H1 (cell line): ENCODE data around the gene ST6GALNAC3. TPM values are rescaled to one million over a fixed set of nuclear protein-coding genes. Genes with fewer than 3 reads are reported as not detected.

Source experiments
- CTCF ChIA-PET: fragments of 300-600 bp; sonication (Branson Sonifier 250); formaldehyde crosslinking; loops from one replicate; lab custom pipeline; 2021; ENCODE audit not compliant: partially characterized antibody; lab: Charles Lee
- POLR2A ChIA-PET: fragments of 300-600 bp; sonication (Branson Sonifier 250); formaldehyde crosslinking; loops from one replicate; lab custom pipeline; 2021; ENCODE audit warnings: inconsistent platforms; ENCODE audit not compliant: partially characterized antibody; lab: Charles Lee
- DNase-seq, 2 experiments: peaks; one replicate each; pipeline versions ENCODE4 v3.0.0 to v3.0.0-alpha.2; 2010 to 2022; ENCODE audit warnings: low spot score in 2 of 2, low read depth in 1 of 2, mixed read lengths in 1 of 2
- FAIRE-seq: peaks from 2 replicates; lab custom pipeline; 2011; peaks lifted over from hg19 to GRCh38; lab: Jason Lieb, UNC
- H2AFZ ChIP-seq: 2 replicates; pipeline ENCODE4 v1.8.1; 2012; ENCODE audit warnings: low read length, inconsistent platforms
- H2AK5ac ChIP-seq: 2 replicates; pipeline ENCODE4 v1.6.1; 2013; ENCODE audit warnings: low read depth, low read length
- H2BK120ac ChIP-seq: replicated peaks from 2 replicates; pipeline ENCODE3; 2013; ENCODE audit warnings: low read depth, low read length, inconsistent platforms
- H2BK12ac ChIP-seq: 2 replicates; pipeline ENCODE4 v1.6.1; 2013; ENCODE audit warnings: low read depth, low read length
- H2BK15ac ChIP-seq: 2 replicates; pipeline ENCODE4 v1.6.1; 2013; ENCODE audit warnings: low read length
- H2BK20ac ChIP-seq: 2 replicates; pipeline ENCODE4 v1.6.1; 2013; ENCODE audit warnings: low read length
- H2BK5ac ChIP-seq: 2 replicates; pipeline ENCODE4 v1.6.1; 2013; ENCODE audit warnings: low read depth, low read length
- H3K14ac ChIP-seq: 2 replicates; pipeline ENCODE4 v1.6.1; 2013; ENCODE audit warnings: inconsistent platforms; ENCODE audit not compliant: insufficient read length
- H3K18ac ChIP-seq: 2 replicates; pipeline ENCODE4 v1.6.1; 2013; ENCODE audit warnings: low read length; ENCODE audit errors: extremely low read depth
- H3K23ac ChIP-seq: 2 replicates; pipeline ENCODE4 v1.6.1; 2013; ENCODE audit warnings: inconsistent platforms; ENCODE audit not compliant: insufficient read length
- H3K23me2 ChIP-seq: 2 replicates; pipeline ENCODE4 v1.6.1; 2013; ENCODE audit warnings: low read depth, low read length
- H3K27ac ChIP-seq: 2 replicates; pipeline ENCODE4 v1.6.1; 2011; ENCODE audit warnings: low read depth, low read length, inconsistent platforms
- H3K27me3 ChIP-seq, 4 experiments: replicated peaks in 1 of 4; 1 replicate in 1 of 4; 2 replicates in 3 of 4; pipeline versions ENCODE4 v1.6.1 to v1.8.1; 2011 to 2013; ENCODE audit warnings: low read length in 3 of 4, mild to moderate bottlenecking in 3 of 4, inconsistent platforms in 2 of 4, mixed read lengths in 2 of 4, moderate library complexity in 1 of 4; ENCODE audit not compliant: control insufficient read depth in 3 of 4, insufficient read depth in 3 of 4; ENCODE audit errors: extremely low read depth in 1 of 4
- H3K36me3 ChIP-seq, 4 experiments: 2 replicates each; pipeline versions ENCODE4 v1.6.1 to v1.8.1; 2011 to 2013; ENCODE audit warnings: mild to moderate bottlenecking in 4 of 4, low read length in 3 of 4, moderate library complexity in 2 of 4, control low read depth in 1 of 4, inconsistent platforms in 1 of 4; ENCODE audit not compliant: insufficient read depth in 4 of 4, control insufficient read depth in 2 of 4
- H3K4ac ChIP-seq: replicated peaks from 2 replicates; pipeline ENCODE3; 2013; ENCODE audit warnings: low read length, low read depth, mixed read lengths, inconsistent platforms; ENCODE audit not compliant: insufficient read length
- H3K4me1 ChIP-seq, 4 experiments: replicated peaks in 1 of 4; 1 replicate in 1 of 4; 2 replicates in 3 of 4; pipeline versions ENCODE4 v1.6.1 to v1.8.1; 2011 to 2013; ENCODE audit warnings: low read length in 3 of 4, inconsistent platforms in 2 of 4, mixed read lengths in 1 of 4; ENCODE audit not compliant: insufficient read depth in 4 of 4, control insufficient read depth in 3 of 4
- H3K4me2 ChIP-seq, 2 experiments: 2 replicates each; pipeline versions ENCODE4 v1.6.1 to v1.8.1; 2011 to 2013; ENCODE audit warnings: low read depth in 2 of 2, low read length in 2 of 2, control low read depth in 1 of 2, inconsistent platforms in 1 of 2, mild to moderate bottlenecking in 1 of 2; ENCODE audit not compliant: insufficient read depth in 1 of 2
- H3K4me3 ChIP-seq, 4 experiments: fragments of 200-600, 300-600 bp in 1 of 4; sonication (generic), shearing (Covaris generic), sonication (Bioruptor Twin) in 1 of 4; 2 replicates each; pipeline versions ENCODE4 v1.5.1 to v1.8.1; 2011 to 2016; ENCODE audit warnings: low read length in 4 of 4, low read depth in 3 of 4, control low read depth in 2 of 4, inconsistent platforms in 2 of 4, mild to moderate bottlenecking in 2 of 4, mixed read lengths in 1 of 4, moderate library complexity in 1 of 4; ENCODE audit not compliant: insufficient read depth in 2 of 4; ENCODE audit errors: extremely low read depth in 1 of 4
- H3K56ac ChIP-seq: replicated peaks from 2 replicates; pipeline ENCODE3; 2013; ENCODE audit warnings: low read depth, mild to moderate bottlenecking, mixed read lengths, low read length, inconsistent platforms; ENCODE audit not compliant: insufficient read length
- H3K79me1 ChIP-seq: 2 replicates; pipeline ENCODE4 v1.6.1; 2013; ENCODE audit warnings: low read depth, low read length, control low read depth
- H3K79me2 ChIP-seq, 2 experiments: 2 replicates each; pipeline versions ENCODE4 v1.6.1 to v1.8.1; 2012 to 2013; ENCODE audit warnings: low read length in 2 of 2, mild to moderate bottlenecking in 2 of 2, inconsistent platforms in 1 of 2; ENCODE audit not compliant: insufficient read depth in 2 of 2, control insufficient read depth in 1 of 2
- H3K9ac ChIP-seq, 4 experiments: replicated peaks in 1 of 4; 1 replicate in 1 of 4; 2 replicates in 3 of 4; pipeline versions ENCODE4 v1.6.1 to v1.8.1; 2011 to 2013; ENCODE audit warnings: low read depth in 3 of 4, low read length in 3 of 4, control low read depth in 2 of 4, mild to moderate bottlenecking in 2 of 4, moderate library complexity in 2 of 4, inconsistent platforms in 1 of 4; ENCODE audit errors: extremely low read depth in 1 of 4
- H3K9me3 ChIP-seq, 2 experiments: 2 replicates each; pipeline versions ENCODE4 v1.6.1 to v1.8.1; 2012 to 2013; ENCODE audit warnings: mild to moderate bottlenecking in 2 of 2, moderate library complexity in 2 of 2, control low read depth in 1 of 2, inconsistent platforms in 1 of 2, low read depth in 1 of 2, low read length in 1 of 2, mixed read lengths in 1 of 2; ENCODE audit not compliant: insufficient read depth in 2 of 2
- H4K20me1 ChIP-seq, 2 experiments: replicated peaks in 1 of 2; 2 replicates each; pipeline versions ENCODE3 to v1.8.1; 2011 to 2013; ENCODE audit warnings: inconsistent platforms in 2 of 2, low read length in 2 of 2, mild to moderate bottlenecking in 1 of 2; ENCODE audit not compliant: insufficient read depth in 2 of 2, control insufficient read depth in 1 of 2
- H4K5ac ChIP-seq: 2 replicates; pipeline ENCODE4 v1.6.1; 2013; ENCODE audit warnings: low read length, low read depth, mixed read lengths, inconsistent platforms; ENCODE audit not compliant: insufficient read length
- H4K8ac ChIP-seq: 2 replicates; pipeline ENCODE4 v1.8.0; 2013; ENCODE audit warnings: mild to moderate bottlenecking, moderate library complexity, low read length, inconsistent platforms; ENCODE audit not compliant: insufficient read depth; ENCODE audit errors: extremely low read depth
- H4K91ac ChIP-seq: replicated peaks from 2 replicates; pipeline ENCODE3; 2013; ENCODE audit warnings: low read length, mixed read lengths, inconsistent platforms; ENCODE audit not compliant: insufficient read length
- ATF2 ChIP-seq: IDR thresholded peaks from 2 replicates; pipeline ENCODE4 v1.6.1; 2012; ENCODE audit warnings: low read length, inconsistent platforms
- BRCA1 ChIP-seq: IDR thresholded peaks from 2 replicates; pipeline ENCODE4 v1.6.1; 2012; ENCODE audit warnings: low read depth, low read length, improper control_type of control experiment
- CBX8 ChIP-seq: fragments of 300-800, 300-1000 bp; sonication (generic); IDR thresholded peaks from 2 replicates; pipeline ENCODE4 v1.7.1; 2016; ENCODE audit warnings: low read depth, low read length, borderline replicate concordance
- CHD1 ChIP-seq: IDR thresholded peaks from 2 replicates; pipeline ENCODE4 v1.6.1; 2012; ENCODE audit warnings: low read depth, low read length, improper control_type of control experiment
- E2F6 ChIP-seq: IDR thresholded peaks from 2 replicates; pipeline ENCODE4 v1.6.1; 2012; ENCODE audit warnings: inconsistent platforms
- GTF2F1 ChIP-seq: IDR thresholded peaks from 2 replicates; pipeline ENCODE4 v1.6.1; 2012; ENCODE audit warnings: low read depth, low read length, improper control_type of control experiment, borderline replicate concordance
- POLR2AphosphoS5 ChIP-seq: IDR thresholded peaks from 2 replicates; pipeline ENCODE4 v1.6.1; 2011; ENCODE audit warnings: low read depth, low read length
- SIX5 ChIP-seq: IDR thresholded peaks from 2 replicates; pipeline ENCODE4 v1.6.1; 2011; ENCODE audit warnings: mild to moderate bottlenecking, low read depth, low read length
- SP1 ChIP-seq: IDR thresholded peaks from 2 replicates; pipeline ENCODE4 v1.6.1; 2011; ENCODE audit warnings: low read depth, low read length
- SP4 ChIP-seq: IDR thresholded peaks from 2 replicates; pipeline ENCODE4 v1.6.1; 2012; ENCODE audit warnings: low read length, inconsistent platforms
- WGBS, 2 experiments: shearing (Covaris generic) in 1 of 2; methylation state at CpG; one replicate each; pipeline versions ENCODE4 v1.1.6 to v1.1.7; 2013 to 2015; ENCODE audit warnings: low lambda C conversion rate in 2 of 2, mixed read lengths in 2 of 2, inconsistent platforms in 1 of 2, low coverage in 1 of 2, missing lambda C conversion rate in 1 of 2; ENCODE audit not compliant: insufficient replicate concordance in 2 of 2, insufficient coverage in 1 of 2, insufficient read length in 1 of 2; ENCODE audit errors: extremely low coverage in 1 of 2, missing lambda C conversion rate in 1 of 2; 5-methylcytosine and 5-hydroxymethylcytosine counted together
- polyA plus RNA-seq, 7 experiments: library from polyadenylated mRNA; depleted of rRNA in 3 of 7; stranded (reverse) in 5 of 7; unstranded in 2 of 7; fragments of >200 nt in 5 of 7; fragments of 200-250 nt in 2 of 7; gene quantifications; 1 replicate in 5 of 7; 2 replicates in 1 of 7; 4 replicates in 1 of 7; pipeline versions ENCODE4 v1.2.1 to v1.2.3, GENCODE V29; 2011 to 2013; ENCODE audit warnings: missing spikeins in 2 of 7, mixed read lengths in 2 of 7
- total RNA-seq: library from RNA; stranded (reverse); fragmentation: NEBNext Ultra II Directional; extraction: Animal tissue kit (Norgen Biotek cat#: 25700); gene quantifications from 2 replicates; pipeline ENCODE4 v1.2.1, GENCODE V29; 2021

Gene ST6GALNAC3
- total and polyA plus RNA-seq, 2 of the 8 experiments (the other 6 are each of a cell fraction or from before 2014, with no cell fraction given), result 4.9 to 19.0 TPM

GRCh38 chr1:76256289-76257223 lies 182.0 kb downstream of the ST6GALNAC3 start:
- no peak overlapping the region for H3K9ac ChIP-seq
- H3K23me2 ChIP-seq, result no peaks in the 10 kb centered on the region; the same call in 1 of the 2 replicates
- H3K4me3 ChIP-seq, result no peak overlapping the region
- CTCF ChIA-PET, result no interaction called here
- H2BK5ac ChIP-seq, result no peak overlapping the region
- no peak overlapping the region for H2BK12ac ChIP-seq
- H2AFZ ChIP-seq, result no peak overlapping the region
- H3K23ac ChIP-seq, result no peak overlapping the region
- no peaks in the 10 kb centered on the region for H3K9me3 ChIP-seq
- H3K4me1 ChIP-seq, result 0 out of 7 replicates have a peak, but pooled peaks cover 0 to 4% (median under 1%) of the 10 kb centered on the region in 4 experiments
- no peak overlapping the region for H3K18ac ChIP-seq
- no peaks in the 10 kb centered on the region for H4K20me1 ChIP-seq
- no peak overlapping the region for H3K4me2 ChIP-seq
- FAIRE-seq, result no peak
- no peak for DNase-seq
- no peak overlapping the region for H3K4ac ChIP-seq
- no peak overlapping the region for H2BK20ac ChIP-seq
- no peaks in the 10 kb centered on the region for H3K36me3 ChIP-seq
- H3K79me1 ChIP-seq, result no peaks in the 10 kb centered on the region
- H4K91ac ChIP-seq, result no peak overlapping the region
- peaks cover 0 to 2% (median 0%) of the 10 kb centered on the region in 4 experiments; a peak in 1 of 7 replicates for H3K27me3 ChIP-seq
- no peak overlapping the region for H2AK5ac ChIP-seq
- no peak overlapping the region for H3K14ac ChIP-seq
- no peak overlapping the region for H3K56ac ChIP-seq
- no peak overlapping the region for H2BK120ac ChIP-seq
- no peak overlapping the region for H4K5ac ChIP-seq
- no peak overlapping the region for H3K27ac ChIP-seq
- H4K8ac ChIP-seq, result no peak overlapping the region
- 76 to 100% methylated on average over 1 to 3 of the region's 3 CpGs for WGBS, 2 experiments
- 0 out of 4 replicates have a peak, but pooled peaks cover 0 to 2% of the 10 kb centered on the region in 2 experiments for H3K79me2 ChIP-seq
- no peak overlapping the region for H2BK15ac ChIP-seq
- POLR2A ChIA-PET, result interaction anchor here (0.7 kb wide), 1 partner anchor 61 kb away, joined by 3 read pairs; no protein-coding TSS in a partner anchor
- no peak for TF ChIP-seq SP1
- TF ChIP-seq SP4, result no peak
- TF ChIP-seq CHD1, result no peak
- TF ChIP-seq GTF2F1, result no peak
- TF ChIP-seq E2F6, result no peak
- no peak for TF ChIP-seq SIX5
- TF ChIP-seq BRCA1, result no peak
- no peak for TF ChIP-seq POLR2AphosphoS5
- no peak for TF ChIP-seq ATF2
- no peak for TF ChIP-seq CBX8
